ENCODE results near the gene PIEZO1.

GRCh38 chr16:88732961-88733294 lies 52.1 kb downstream of the PIEZO1 start:
- TF ChIP-seq RFX5 (IDR thresholded peaks at IDR 0.05) (no peak), POLR2A (IDR thresholded peaks at IDR 0.05; ENCODE audit: low read length) (no peak), CTCF (IDR thresholded peaks at IDR 0.05) (no peak), USF2 (IDR thresholded peaks at IDR 0.05) (no peak), BHLHE40 (IDR thresholded peaks at IDR 0.05; ENCODE audit: low read depth, low read length) (no peak), NPAS2 (CRISPR knock-in tag; IDR thresholded peaks at IDR 0.05; ENCODE audit: borderline replicate concordance) (no peak), KDM1A (IDR thresholded peaks at IDR 0.05; ENCODE audit: low read depth) (no peak), EP300 (IDR thresholded peaks at IDR 0.05) (no peak), REST (IDR thresholded peaks at IDR 0.05) (no peak)
